Calu3 (cell line): ENCODE results near the gene SORCS1. TPM values are rescaled to one million over a fixed set of nuclear protein-coding genes. Genes with fewer than 3 reads are reported as not detected.

Experiments
- BruUV-seq: library from RNA; stranded (reverse); fragments of 400-500 nt; replicated peaks from 2 replicates; lab custom pipeline; 2021; lab: Mats Ljungman, UMichigan
- CTCF ChIA-PET: fragments of 300-600 bp; sonication (Branson Sonifier 250); formaldehyde crosslinking; loops from one replicate; lab custom pipeline; 2022; ENCODE audit warnings: antibody characterized with exemption; lab: Charles Lee
- DNase-seq: peaks from one replicate; pipeline ENCODE4 v3.0.0; 2022
- H3K27ac Mint-ChIP-seq: one replicate; pipeline ENCODE4 v1.8.0; 2022; ENCODE audit warnings: mixed read lengths; ENCODE audit not compliant: unreplicated experiment
- H3K27me3 Mint-ChIP-seq: one replicate; pipeline ENCODE4 v1.8.0; 2022; ENCODE audit warnings: mixed read lengths; ENCODE audit not compliant: unreplicated experiment
- H3K36me3 Mint-ChIP-seq: one replicate; pipeline ENCODE4 v1.8.0; 2022; ENCODE audit warnings: mild to moderate bottlenecking, moderate library complexity, mixed read lengths; ENCODE audit not compliant: insufficient read depth, unreplicated experiment
- H3K4me1 Mint-ChIP-seq: one replicate; pipeline ENCODE4 v1.8.0; 2022; ENCODE audit warnings: mild to moderate bottlenecking, low read depth, mixed read lengths; ENCODE audit not compliant: unreplicated experiment
- H3K4me3 Mint-ChIP-seq: one replicate; pipeline ENCODE4 v1.8.0; 2022; ENCODE audit warnings: mild to moderate bottlenecking, low read depth, moderate library complexity, mixed read lengths; ENCODE audit not compliant: unreplicated experiment
- H3K9me3 Mint-ChIP-seq: one replicate; pipeline ENCODE4 v1.8.0; 2022; ENCODE audit warnings: low read depth, mixed read lengths; ENCODE audit not compliant: unreplicated experiment
- CTCF ChIP-seq: fragments of 200-600 bp; IDR thresholded peaks from one replicate; pipeline ENCODE4 v1.8.0; 2022; ENCODE audit warnings: antibody characterized with exemption; ENCODE audit not compliant: unreplicated experiment
- intact Hi-C: fragments of 100-400 bp; cut with micrococcal nuclease; formaldehyde crosslinking; loops from one replicate; pipeline ENCODE4 v1.10.0; 2022; ENCODE audit not compliant: unreplicated experiment
- total RNA-seq: library from RNA; stranded (reverse); gene quantifications from 2 replicates; pipeline ENCODE4 v1.2.3, GENCODE V29; 2022

The SORCS1 gene
- total RNA-seq, 1 experiment from 2014 or later = not detected

GRCh38 chr10:106910666-106911065 lies 253.8 kb downstream of the SORCS1 start:
- Mint-ChIP-seq H3K27ac (no peak overlapping the region), H3K27me3 (no peaks in the 10 kb centered on the region), H3K9me3 (no peaks in the 10 kb centered on the region), H3K4me3 (no peak overlapping the region), H3K36me3 (no peaks in the 10 kb centered on the region), H3K4me1 (no peaks in the 10 kb centered on the region)
- no peak for TF ChIP-seq CTCF
- intact Hi-C loops = no loop called here
- no TSS peak for BruUV-seq
- CTCF ChIA-PET = no interaction called here
- no peak for DNase-seq

- no peak overlapping the region for H3K27ac Mint-ChIP-seq
These were observed 256.3 kb downstream of the SORCS1 start for GRCh38 chr10:106908225-106908624.

GRCh38 chr10:106904209-106904608 lies 260.3 kb downstream of the SORCS1 start:
- Mint-ChIP-seq H3K27me3 (no peaks in the 10 kb centered on the region), H3K4me1 (no peaks in the 10 kb centered on the region), H3K27ac (no peak overlapping the region), H3K9me3 (peaks cover 6% of the 10 kb centered on the region), H3K36me3 (no peaks in the 10 kb centered on the region), H3K4me3 (no peak overlapping the region)
- DNase-seq = no peak
- CTCF ChIA-PET = no interaction called here
- no peak for TF ChIP-seq CTCF
- intact Hi-C loops = no loop called here
- no TSS peak for BruUV-seq

More at GRCh38 chr10:106908225-106908624, 256.3 kb downstream of the SORCS1 start:
- intact Hi-C loops = no loop called here
- Mint-ChIP-seq H3K4me3 (no peak overlapping the region), H3K27me3 (no peaks in the 10 kb centered on the region), H3K36me3 (no peaks in the 10 kb centered on the region), H3K9me3 (no peaks in the 10 kb centered on the region), H3K4me1 (no peaks in the 10 kb centered on the region)
- no peak for TF ChIP-seq CTCF
- BruUV-seq = no TSS peak
- DNase-seq = no peak
- CTCF ChIA-PET = no interaction called here

- no TSS peak for BruUV-seq
- intact Hi-C loops = no loop called here
- TF ChIP-seq CTCF = no peak
- CTCF ChIA-PET = no interaction called here
- H3K9me3 Mint-ChIP-seq = peaks cover 6% of the 10 kb centered on the region
- H3K27ac Mint-ChIP-seq = no peak overlapping the region
- no peaks in the 10 kb centered on the region for H3K27me3 Mint-ChIP-seq
- H3K4me1 Mint-ChIP-seq = no peaks in the 10 kb centered on the region
- DNase-seq = no peak
- no peak overlapping the region for H3K4me3 Mint-ChIP-seq
- H3K36me3 Mint-ChIP-seq = no peaks in the 10 kb centered on the region
These were observed 261.3 kb downstream of the SORCS1 start for GRCh38 chr10:106903180-106903579.
